HG02588 (cell line): ENCODE results near the gene NDUFS8.

Experiments
- ATAC-seq: cut with Tn5 transposase; IDR thresholded peaks from one replicate; pipeline ENCODE4 v1.9.1; 2021; ENCODE audit warnings: mild to moderate bottlenecking, moderate library complexity; ENCODE audit not compliant: unreplicated experiment

The NDUFS8 gene

DNA sequence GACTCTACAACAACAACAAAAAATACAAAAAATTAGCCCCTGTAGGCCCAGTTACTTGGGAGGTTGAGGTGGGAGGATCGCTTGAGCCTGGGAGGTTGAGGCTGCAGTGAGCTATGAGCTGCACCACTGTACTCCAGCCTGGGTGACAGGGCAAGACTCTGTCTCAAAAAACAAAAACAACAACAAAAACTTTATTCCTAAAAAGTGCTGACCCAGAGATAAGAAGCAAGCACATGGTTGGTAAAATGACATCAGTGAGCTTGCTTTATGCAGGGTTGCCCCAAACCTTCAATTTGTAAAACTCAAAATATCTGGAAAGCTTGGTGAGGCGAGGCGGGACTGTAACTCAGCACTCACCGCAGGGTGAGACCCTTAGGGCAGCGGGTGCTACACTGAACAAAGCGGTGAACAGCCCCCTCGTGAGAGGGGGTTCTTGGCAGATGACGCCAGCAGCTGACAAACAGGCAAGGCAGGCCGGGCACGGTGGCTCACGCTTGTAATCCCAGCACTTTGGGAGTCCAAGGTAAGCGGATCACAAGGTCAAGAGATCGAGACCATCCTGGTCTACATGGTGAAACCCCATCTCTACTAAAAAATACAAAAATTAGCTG lies 4.9 kb downstream of the NDUFS8 start:
- no peak for ATAC-seq

DNA sequence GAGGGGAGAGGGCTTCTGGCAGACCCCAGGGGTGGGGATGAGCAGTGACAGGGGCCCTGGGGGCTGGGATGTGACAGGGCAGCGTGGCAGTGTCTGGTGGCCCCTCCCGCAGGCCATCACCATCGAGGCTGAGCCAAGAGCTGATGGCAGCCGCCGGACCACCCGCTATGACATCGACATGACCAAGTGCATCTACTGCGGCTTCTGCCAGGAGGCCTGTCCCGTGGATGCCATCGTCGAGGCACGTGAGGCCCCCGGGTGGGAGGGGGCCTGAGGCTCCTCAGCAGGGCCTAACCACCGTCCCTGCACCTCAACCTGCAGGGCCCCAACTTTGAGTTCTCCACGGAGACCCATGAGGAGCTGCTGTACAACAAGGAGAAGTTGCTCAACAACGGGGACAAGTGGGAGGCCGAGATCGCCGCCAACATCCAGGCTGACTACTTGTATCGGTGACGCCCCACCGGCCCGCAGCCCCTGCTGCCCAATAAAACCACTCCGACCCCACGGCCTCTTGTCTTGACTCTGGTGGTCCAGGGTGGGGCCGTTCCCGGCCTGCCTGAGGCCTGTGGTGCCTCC lies 5.7 kb downstream of the NDUFS8 start:
- ATAC-seq: no peak

DNA sequence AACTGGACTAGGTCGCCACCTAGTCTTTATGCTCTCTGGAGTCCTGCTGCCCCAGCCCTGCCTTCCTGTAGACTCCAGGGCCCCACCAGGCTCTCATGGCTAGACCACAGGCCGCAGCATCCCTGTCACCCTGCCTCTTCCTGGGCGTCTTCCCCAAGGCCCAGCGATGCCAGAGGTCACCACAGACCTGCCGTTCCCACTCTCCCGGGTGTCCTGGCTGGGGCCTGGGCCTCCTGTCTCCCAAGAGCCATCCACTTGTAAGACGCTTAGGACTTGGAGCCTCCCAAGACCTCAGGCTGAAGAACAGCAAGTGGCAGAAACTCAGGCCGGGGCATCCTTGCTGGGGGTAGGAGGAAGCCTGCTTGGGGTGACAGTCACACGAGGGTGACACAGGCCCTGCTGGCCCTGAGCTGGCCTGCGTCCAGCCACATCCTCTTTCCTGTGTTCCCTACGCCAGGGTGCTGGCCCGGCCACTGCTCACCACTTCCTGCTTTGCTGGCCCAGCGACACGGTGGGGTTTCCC lies 6.3 kb downstream of the NDUFS8 start:
- no peak for ATAC-seq

DNA sequence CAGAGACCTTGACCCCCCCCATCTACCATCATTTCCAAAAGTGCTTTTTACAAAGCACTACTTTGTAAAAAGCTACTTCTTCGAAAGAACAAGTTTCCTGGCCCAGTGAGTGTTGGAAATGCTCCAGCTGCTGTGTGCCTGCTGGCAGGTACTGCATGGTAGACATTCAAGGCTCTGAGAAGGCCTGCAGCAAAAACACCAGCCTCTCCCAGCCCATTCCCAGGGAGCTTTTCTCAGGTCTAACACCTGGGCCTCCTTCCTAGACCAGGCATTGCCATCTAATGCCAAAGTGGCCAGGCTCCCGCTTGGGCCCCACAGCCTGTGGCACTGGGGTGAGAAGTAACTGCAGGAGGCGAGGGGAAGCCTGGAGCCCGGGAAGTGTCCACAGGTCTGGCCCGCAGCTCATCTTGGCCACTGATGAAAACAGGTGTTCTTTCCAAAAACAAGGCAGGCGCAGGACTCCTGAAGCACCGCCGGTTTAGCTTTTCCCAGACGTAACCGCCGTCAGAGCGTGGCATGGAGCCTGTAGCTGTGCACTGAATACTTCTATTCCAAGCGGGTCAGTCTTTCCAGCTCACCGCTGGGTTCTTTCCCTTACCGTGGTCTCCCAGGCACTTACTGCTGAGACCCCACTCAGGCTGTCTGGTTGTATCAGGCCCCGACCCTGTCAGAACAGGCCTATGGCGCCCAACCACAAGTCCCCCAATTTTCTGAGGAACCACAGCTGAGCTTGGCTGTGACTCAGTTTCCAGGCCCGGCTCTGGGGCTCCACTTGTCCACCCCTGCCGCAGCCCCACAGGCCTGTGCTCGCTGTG lies 7.1 kb downstream of the NDUFS8 start:
- no peak for ATAC-seq

DNA sequence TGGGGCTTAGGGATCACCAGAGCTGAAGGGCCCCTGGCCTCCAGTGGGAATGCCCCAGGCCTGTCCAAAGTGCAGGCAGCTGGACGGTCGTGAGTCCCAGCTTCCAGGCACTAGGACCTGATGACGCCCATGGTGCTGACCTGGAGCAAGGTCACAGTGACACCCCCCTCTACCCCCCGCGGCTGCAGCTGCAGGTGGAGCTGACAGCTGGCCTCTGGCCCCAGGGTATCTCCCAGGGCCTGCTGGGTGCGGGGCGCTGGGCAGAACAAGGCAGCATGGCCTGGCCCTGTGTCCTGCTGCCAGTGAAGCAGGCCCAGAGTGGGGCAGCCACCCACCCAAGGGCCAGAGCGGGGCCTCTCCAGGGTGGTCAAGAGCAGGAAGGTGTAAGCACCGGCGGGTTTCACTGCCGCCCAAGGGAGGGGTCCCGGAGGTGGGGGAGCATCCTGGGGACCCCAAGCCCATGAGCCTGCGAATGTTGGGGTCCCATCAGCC lies 7.8 kb downstream of the NDUFS8 start:
- ATAC-seq: no peak

DNA sequence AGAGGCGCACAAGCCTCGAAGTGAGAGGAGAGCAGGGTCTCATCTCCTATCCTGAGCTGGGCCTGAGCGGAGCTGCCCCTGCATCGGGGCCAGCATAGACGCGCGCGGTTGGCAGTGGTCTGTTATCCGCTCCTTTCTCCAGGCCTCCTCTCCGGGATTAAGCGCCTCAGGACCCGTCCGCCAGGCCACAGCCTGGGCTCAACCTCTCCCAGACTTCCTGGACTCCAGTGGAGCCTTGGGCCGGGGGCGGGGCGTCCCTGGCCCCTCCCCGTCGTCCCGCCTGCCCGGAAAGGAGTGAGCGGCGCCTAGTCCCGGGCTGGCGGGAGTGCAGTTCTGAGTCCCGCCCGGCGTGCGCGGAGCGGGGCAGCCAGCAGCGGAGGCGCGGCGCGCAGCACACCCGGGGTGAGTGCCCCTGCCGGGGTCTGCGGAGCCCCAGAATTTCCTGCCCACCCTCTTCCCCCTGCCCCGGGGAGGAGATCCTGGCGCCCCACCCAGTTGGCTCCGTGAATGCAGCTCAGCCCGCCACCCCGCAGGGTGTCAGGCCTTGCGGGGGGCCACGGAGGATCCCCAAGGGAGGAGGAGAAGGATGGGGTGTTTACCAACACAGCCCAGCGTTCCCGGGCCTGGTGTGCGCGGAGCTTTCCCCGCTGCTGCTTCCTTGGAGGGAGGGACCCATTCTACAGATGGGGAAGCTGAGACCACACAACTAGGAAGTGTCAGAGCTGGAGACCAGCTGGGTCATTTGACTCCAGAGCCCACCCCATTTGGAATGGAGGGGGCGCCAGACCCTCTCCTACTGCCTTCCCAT lies 8.4 kb downstream of the NDUFS8 start, which contains the start of gene TCIRG1:
TCIRG1 (plus strand) TSS at position 308 of the 808 bp plus-strand sequence. CDS start 2,247 bp downstream, outside the sequence.
- ATAC-seq: peak; percentile 42

DNA sequence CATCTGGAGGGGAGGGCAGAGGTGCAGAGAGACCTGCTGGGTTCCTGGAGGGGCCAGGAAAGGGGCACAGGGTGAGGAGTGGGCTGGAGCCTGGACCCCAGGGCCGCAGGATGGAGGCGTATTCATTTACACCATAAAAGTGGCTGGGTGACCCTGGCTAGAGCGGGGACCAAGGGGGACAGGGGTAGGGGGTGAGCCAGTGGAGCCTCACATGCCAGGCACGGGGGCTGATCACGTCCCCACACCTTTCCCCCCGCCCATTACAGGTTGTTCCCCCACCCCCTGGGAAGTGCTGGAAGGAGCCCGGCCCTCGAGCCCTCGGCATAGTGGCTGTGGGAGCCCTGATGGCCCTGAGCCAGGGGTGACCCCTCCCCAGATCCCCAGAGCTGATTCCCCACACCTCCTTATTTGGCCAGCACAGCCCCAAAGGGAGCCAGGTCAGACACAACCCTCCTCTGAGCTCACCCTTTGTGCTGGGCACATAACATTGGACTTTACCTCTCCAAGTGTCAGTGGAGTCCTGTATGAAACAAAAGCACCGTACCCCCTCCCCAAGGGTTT lies 9.1 kb downstream of the NDUFS8 start:
- no peak for ATAC-seq

DNA sequence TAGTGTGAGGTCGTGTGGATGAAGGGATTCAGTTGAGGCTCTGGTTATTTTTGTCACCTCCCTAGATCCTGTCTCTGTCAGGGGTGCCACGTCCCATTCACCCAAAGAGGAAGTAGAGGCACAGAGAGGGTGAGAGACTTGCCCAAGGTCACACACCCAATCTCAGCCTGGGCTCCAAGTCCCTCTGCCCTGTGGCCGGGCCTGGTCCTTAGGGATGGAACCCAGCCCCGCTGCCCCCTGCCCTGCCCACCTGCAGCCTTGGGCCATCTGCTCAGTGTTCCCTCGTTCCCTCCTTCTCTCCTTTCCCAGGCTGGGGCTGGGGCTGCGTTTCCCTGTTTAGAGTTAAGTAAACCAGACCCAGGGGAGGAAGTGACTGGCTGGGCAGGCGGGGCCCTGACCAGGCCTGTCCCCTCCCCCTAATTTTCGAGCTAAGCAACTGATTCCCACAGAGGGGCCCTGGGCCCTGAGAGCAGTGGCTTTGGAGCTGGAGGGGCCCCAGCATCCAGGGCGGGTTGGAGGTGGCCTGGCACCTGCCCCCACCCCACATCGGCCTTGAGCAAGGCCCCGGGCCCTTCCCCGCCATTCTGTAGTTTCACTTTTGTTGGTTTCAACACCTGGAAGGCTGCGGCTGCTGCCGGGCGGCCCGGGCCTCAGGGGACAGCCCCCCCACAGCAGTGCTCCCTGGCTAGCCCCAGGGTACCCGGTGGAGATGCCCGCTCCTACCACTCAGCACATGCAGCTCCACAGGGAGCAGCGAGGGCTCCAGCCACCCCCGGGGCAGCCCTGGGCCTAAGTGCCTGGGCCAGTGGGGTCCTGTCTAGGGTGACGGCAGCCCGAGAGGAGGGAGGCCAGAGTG lies 9.8 kb downstream of the NDUFS8 start:
- peak; percentile 48 for ATAC-seq

DNA sequence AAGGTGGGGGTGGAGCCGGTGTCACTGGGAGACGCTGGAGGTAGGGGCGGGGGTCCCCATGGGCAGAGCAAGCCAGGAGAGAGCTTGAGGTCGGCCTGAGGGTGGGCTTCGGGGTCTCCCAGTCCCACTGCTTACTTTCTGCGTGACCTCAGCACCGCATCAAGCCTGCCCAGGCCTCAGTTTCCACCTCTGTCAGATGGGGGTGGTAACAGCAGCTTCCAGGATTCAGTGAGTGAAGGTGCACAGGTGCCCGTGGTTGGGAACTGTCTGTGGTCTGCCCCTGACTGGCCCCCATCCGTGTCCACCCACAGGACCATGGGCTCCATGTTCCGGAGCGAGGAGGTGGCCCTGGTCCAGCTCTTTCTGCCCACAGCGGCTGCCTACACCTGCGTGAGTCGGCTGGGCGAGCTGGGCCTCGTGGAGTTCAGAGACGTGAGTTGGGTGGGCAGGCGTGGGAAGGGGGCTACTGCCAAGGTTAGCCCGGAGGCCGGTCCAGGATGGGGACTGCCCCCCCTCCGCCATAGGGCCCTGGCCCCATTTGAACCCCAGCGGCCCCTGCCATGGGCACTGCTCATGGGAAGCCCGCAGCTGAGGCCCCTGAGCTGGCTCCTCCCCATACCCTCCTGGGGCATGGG lies 10.6 kb downstream of the NDUFS8 start:
- ATAC-seq: no peak

DNA sequence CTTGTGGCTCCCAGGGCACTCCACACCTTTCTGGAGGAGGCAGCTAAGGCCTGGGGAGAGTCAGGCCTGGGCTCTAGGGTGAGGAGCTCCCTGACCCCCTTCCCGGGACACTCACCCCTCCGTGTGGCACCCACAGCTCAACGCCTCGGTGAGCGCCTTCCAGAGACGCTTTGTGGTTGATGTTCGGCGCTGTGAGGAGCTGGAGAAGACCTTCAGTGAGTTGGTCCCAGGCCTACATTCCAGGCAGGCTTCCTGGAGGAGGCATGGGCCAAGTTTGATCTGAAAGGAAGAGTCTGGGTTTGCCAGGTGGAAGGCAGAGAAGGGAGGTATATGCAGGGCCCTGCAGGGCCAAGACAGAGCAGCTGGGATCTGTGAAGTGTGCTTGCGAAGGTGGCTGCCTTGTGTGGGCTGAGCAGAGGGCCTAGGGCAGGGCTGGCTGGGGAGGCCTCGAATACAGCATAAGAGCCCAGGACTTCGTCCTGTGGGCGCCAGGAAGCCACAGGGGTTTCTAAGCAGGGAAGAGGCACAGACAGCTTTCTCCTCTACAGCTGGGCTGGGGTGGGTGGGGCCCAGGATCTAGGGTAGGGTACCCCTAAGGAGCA lies 11.2 kb downstream of the NDUFS8 start:
- ATAC-seq: no peak

DNA sequence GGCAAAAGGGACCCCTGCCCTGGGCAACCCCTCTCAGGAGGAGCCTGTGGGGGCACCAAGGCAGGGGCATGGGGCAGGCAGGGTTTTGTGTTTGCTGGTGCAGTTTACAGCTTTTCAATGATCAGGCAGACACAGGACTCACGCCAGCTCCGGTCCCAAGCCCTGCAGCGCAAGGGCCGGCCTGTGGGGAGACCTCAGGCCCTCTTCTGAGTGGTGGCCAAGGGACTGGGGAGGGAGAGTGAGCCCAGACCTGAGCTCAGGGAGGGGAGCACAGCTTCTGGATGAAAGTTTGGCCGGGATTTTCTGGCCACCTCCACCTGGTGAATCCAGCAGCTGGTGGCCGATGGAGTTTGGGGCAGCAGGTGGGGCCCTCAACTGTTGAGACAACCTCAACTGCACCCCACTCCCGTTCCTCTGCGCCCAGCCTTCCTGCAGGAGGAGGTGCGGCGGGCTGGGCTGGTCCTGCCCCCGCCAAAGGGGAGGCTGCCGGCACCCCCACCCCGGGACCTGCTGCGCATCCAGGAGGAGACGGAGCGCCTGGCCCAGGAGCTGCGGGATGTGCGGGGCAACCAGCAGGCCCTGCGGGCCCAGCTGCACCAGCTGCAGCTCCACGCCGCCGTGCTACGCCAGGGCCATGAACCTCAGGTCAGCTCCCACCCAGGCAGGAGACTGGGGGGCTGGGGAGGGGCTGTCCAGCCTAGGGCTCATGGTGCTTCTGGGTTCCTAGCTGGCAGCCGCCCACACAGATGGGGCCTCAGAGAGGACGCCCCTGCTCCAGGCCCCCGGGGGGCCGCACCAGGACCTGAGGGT lies 11.9 kb downstream of the NDUFS8 start:
- no peak for ATAC-seq

DNA sequence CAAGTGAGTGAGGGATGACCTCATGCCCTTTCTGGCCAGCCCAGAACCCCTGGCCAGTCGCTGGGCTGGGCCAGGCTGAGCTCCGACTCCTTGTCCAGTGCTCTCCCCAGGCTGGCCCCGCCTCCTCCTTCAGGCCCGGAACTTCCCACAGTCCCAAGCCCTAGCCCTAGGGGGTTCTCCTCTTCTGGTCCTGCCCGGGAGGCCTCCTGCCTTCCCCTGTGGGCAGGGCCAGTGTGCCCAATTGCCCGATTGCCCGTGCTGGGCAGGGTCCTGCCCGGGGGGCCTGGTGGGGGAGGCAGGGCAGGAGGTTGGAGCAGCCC lies 12.5 kb downstream of the NDUFS8 start:
- ATAC-seq: no peak

DNA sequence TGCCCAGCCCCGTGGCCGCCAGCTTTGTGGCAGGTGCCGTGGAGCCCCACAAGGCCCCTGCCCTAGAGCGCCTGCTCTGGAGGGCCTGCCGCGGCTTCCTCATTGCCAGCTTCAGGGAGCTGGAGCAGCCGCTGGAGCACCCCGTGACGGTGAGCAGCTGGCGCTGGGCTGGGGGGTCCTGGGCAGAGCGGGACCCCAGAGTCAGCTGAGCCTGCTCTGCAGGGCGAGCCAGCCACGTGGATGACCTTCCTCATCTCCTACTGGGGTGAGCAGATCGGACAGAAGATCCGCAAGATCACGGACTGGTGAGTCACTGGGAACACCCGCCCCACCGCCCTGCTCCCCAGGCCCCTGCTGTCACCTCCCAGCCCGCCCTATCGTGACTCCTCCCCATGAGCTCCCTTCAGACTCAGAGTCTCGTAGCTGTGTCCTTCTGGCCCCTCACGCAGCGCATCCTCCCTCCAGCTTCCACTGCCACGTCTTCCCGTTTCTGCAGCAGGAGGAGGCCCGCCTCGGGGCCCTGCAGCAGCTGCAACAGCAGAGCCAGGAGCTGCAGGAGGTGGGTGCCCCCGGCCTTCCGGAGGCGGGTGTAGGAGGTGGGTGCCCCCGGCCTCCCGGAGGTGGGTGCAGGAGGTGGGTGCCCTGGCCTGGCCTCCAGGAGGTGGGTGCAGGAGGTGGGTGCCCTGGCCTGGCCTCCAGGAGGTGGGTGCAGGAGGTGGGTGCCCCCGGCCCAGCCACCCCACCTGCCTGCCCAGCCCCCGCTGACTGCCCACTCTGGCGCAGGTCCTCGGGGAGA lies 13.1 kb downstream of the NDUFS8 start:
- no peak for ATAC-seq

DNA sequence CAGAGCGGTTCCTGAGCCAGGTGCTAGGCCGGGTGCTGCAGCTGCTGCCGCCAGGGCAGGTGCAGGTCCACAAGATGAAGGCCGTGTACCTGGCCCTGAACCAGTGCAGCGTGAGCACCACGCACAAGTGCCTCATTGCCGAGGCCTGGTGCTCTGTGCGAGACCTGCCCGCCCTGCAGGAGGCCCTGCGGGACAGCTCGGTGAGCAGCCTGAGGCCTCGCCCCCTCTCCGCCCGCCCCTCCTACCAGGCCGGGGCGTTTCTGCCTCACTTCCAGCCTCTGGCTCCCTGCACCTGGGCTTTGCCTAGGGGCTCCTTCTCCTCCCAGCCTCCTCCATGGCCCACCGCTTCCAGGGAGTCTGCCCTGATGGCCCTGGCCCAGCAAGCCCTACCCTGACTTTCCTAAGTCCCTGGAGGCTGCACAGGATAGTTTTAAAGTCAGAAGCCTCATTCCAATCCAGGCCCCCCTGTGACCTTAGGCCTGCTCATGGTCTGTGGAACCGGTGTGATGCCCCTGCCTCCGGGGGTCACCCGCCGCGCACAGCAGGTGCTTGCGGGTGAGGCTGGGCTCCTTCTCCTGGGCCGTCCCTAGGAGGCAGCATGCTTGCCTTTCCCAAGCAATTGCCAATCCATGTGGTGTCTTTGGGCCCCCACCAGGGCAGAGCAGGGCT lies 13.8 kb downstream of the NDUFS8 start:
- ATAC-seq: no peak

DNA sequence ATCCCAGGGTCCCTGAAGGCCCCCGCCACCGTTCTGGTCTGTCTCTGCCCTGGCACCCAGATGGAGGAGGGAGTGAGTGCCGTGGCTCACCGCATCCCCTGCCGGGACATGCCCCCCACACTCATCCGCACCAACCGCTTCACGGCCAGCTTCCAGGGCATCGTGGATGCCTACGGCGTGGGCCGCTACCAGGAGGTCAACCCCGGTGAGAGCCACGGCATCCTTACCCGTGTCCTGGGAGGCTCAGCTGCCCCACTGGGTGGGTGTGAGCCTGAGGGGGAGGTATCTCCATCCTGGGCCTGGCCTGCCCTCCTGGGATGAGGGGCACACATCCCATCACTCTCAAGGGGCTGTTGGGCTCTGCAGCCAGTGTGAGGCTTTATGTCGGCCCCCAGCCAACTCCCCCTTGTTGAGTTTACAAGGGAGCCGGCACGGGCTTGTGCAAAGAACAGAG lies 14.4 kb downstream of the NDUFS8 start:
- no peak for ATAC-seq

DNA sequence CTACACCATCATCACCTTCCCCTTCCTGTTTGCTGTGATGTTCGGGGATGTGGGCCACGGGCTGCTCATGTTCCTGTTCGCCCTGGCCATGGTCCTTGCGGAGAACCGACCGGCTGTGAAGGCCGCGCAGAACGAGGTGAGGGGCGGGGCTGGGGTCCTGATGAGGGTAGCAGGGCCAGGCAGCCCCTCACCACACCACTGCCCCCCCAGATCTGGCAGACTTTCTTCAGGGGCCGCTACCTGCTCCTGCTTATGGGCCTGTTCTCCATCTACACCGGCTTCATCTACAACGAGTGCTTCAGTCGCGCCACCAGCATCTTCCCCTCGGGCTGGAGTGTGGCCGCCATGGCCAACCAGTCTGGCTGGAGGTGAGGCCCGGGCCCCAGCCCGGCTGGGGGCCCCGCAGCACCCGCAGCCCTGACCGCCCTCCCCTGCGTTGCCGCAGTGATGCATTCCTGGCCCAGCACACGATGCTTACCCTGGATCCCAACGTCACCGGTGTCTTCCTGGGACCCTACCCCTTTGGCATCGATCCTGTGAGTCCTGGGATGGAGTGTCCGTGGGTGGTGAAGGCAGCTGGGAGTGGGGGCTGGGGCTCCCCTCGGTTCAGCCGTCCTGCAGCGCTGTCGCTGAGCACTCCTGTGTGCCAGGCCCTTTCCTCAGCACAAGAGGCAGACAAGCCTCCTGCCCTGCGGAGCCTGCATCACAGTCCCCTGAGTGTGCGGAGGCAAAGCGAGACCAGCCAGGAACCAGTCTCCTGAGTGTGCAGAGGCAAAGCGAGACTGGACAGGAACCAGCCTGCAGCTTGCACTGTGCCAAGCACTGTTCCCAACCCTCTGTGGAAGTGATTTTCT lies 17.2 kb downstream of the NDUFS8 start:
- ATAC-seq: no peak
